ENCODE data around the gene WIF1. TPM values are rescaled to one million over a fixed set of nuclear protein-coding genes. Genes with fewer than 3 reads are reported as not detected.

Gene WIF1
- not detected for polyA plus RNA-seq (2012; ENCODE audit: missing spikeins)

- DNase-seq (ENCODE audit: insufficient read length) (peak; percentile 10), FAIRE-seq (no peak)
- TF ChIP-seq TAF1 (IDR thresholded peaks at IDR 0.05; ENCODE audit: borderline replicate concordance, low read depth, low read length), result no peak
Observed at GRCh38 chr12:65121049-65121955, at the start of gene WIF1. Gene WIF1, minus strand, starts transcription at chr12:65121305. Its CDS starts 114 bp downstream, at chr12:65121191.

DNA sequence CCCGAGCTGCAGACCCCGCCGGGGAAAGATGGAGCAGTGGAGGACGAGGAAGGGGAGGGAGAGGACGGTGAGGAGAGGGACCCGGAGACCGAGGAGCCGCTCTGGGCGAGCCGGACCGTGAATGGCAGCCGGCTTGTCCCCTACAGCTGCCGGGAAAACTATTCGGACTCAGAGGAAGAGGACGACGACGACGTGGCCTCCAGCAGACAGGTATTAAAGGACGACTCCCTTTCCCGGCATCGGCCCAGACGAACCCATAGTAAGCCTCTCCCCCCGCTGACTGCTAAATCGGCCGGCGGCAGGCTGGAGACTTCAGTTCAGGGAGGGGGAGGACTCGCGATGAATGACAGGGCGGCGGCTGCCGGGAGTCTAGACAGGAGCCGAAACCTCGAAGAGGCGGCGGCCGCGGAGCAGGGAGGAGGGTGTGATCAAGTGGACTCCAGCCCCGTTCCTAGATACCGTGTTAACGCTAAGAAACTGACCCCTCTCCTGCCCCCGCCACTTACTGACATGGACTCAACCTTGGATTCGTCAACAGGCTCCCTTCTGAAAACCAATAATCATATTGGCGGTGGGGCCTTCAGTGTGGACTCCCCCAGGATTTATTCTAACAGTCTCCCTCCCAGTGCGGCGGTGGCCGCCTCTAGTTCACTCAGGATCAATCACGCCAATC lies 49.2 kb upstream of the WIF1 start:
- no peak for TF ChIP-seq TAF1 (IDR thresholded peaks at IDR 0.05; ENCODE audit: borderline replicate concordance, low read depth, low read length)
- TF ChIP-seq POLR2A (IDR thresholded peaks at IDR 0.05; ENCODE audit: low read depth, low read length), result peak; percentile 53
- DNase-seq (ENCODE audit: insufficient read length), result no peak
- FAIRE-seq, result peak; percentile 94

DNA sequence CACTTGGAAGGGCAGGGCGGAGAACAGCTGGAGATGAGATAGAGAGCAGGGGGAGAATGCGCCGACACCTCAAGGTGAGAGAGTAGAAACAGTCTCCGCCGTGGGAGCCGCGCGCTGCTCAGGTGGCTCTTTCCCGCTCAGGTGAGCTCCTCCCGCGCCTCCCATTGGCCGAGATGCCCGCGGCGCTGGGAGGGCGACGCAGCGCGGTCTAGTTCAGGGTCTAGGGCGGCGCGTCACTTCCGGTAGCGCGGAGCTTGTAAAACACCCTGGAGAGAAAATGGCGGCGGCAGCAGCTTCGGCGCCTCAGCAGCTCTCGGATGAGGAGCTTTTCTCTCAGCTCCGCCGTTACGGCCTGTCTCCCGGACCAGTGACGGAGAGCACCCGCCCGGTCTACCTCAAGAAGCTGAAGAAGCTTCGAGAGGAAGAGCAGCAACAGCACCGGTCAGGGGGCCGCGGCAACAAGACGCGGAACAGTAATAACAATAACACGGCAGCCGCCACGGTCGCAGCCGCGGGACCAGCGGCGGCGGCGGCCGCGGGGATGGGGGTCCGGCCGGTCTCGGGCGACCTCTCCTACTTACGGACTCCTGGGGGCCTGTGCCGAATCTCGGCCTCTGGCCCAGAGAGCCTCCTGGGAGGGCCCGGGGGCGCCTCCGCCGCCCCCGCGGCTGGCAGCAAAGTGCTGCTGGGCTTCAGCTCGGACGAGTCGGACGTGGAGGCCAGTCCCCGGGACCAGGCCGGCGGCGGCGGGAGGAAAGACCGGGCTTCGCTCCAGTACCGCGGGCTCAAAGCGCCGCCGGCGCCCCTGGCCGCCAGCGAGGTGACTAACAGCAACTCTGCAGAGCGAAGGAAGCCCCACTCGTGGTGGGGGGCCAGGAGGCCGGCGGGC lies 48.5 kb upstream of the WIF1 start, which contains the start of gene LEMD3:
LEMD3 (plus strand) TSS at position 264 of the 889 bp plus-strand sequence; CDS start at position 278, 14 bp downstream.
- peak; percentile 90 for DNase-seq (ENCODE audit: insufficient read length)
- TF ChIP-seq POLR2AphosphoS5 (IDR thresholded peaks at IDR 0.05; ENCODE audit: low read depth, low read length), result peak; percentile 94
- TF ChIP-seq TAF1 (IDR thresholded peaks at IDR 0.05; ENCODE audit: borderline replicate concordance, low read depth, low read length), result peak; percentile 96
- TF ChIP-seq POLR2A (IDR thresholded peaks at IDR 0.05; ENCODE audit: low read depth, low read length), result peak; percentile 96
- peak; percentile 96 for FAIRE-seq

- FAIRE-seq, result no peak
Observed at GRCh38 chr12:65168681-65169319, 47.7 kb upstream of the WIF1 start.

GRCh38 chr12:65164774-65165173 lies 43.7 kb upstream of the WIF1 start:
- DNase-seq (ENCODE audit: insufficient read length) (no peak), FAIRE-seq (no peak)
- TF ChIP-seq TAF1 (IDR thresholded peaks at IDR 0.05; ENCODE audit: borderline replicate concordance, low read depth, low read length) (no peak), POLR2A (IDR thresholded peaks at IDR 0.05; ENCODE audit: low read depth, low read length) (no peak), POLR2AphosphoS5 (IDR thresholded peaks at IDR 0.05; ENCODE audit: low read depth, low read length) (no peak)

More at GRCh38 chr12:65168681-65169319, 47.7 kb upstream of the WIF1 start:
- TF ChIP-seq POLR2A (IDR thresholded peaks at IDR 0.05; ENCODE audit: low read depth, low read length), result no peak
- no peak for TF ChIP-seq TAF1 (IDR thresholded peaks at IDR 0.05; ENCODE audit: borderline replicate concordance, low read depth, low read length)
- TF ChIP-seq POLR2AphosphoS5 (IDR thresholded peaks at IDR 0.05; ENCODE audit: low read depth, low read length), result no peak
- no peak for DNase-seq (ENCODE audit: insufficient read length)

DNA sequence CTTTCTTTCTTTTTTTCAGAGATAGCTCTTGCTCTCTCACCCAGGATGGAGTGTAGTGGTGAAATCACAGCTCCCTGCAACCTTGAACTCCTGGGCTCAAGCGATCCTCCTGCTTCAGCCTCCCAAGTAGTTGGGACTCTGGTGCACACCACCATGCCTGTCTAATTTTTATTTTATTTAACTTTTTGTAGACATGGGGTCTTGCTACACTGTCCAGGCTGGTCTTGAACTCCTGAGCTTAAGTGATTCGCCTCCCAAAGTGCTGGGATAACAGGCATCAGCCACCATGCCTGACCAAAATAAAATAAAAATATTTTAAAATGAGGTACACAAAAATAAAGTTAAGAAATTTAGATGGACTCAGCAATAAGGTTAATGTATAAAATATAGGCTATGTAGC lies 43.1 kb upstream of the WIF1 start:
- no peak for TF ChIP-seq POLR2A (IDR thresholded peaks at IDR 0.05; ENCODE audit: low read depth, low read length)
- no peak for TF ChIP-seq POLR2AphosphoS5 (IDR thresholded peaks at IDR 0.05; ENCODE audit: low read depth, low read length)
- no peak for TF ChIP-seq TAF1 (IDR thresholded peaks at IDR 0.05; ENCODE audit: borderline replicate concordance, low read depth, low read length)
- no peak for FAIRE-seq
- DNase-seq (ENCODE audit: insufficient read length), result no peak

DNA sequence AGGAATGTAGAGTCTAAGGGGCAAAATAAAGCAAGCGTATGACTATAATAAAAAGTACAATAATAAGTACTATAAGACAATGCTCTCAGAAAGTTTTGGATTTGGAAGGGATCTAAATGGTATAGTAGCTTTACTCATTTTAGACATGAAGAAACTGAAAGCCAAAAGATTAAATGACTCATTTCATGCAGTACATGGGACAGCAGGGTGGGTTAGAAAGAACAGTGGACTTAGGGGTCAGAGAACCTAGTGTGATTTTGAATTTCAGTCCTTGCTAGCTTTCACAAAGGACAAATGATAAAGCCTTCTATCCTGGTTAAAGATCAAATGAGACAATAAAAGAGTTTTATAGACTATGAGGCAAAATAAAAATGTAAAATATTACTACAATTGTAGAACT lies 41.5 kb upstream of the WIF1 start:
- no peak for FAIRE-seq
- DNase-seq (ENCODE audit: insufficient read length), result no peak
- TF ChIP-seq POLR2AphosphoS5 (IDR thresholded peaks at IDR 0.05; ENCODE audit: low read depth, low read length), result no peak
- TF ChIP-seq POLR2A (IDR thresholded peaks at IDR 0.05; ENCODE audit: low read depth, low read length), result no peak
- TF ChIP-seq TAF1 (IDR thresholded peaks at IDR 0.05; ENCODE audit: borderline replicate concordance, low read depth, low read length), result no peak

DNA sequence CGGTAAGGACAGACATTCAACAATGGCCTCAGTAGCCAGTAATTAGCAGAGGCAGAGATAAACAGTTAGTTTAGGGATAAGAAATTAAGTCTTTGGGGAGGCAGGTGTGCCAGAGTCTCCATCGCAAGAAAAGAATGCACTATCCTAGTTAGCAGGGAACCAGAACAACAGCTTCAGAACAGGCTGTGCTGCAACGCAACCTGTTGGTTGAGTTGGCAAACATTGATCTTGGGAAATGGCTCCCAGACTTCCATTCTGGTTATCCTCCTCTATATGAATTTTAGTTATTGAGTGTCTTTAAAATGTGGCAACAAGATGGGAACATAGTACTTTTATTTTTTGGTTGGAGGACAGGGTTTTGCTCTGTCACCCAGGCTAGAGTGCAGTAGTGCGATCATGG lies 36.0 kb upstream of the WIF1 start:
- TF ChIP-seq POLR2AphosphoS5 (IDR thresholded peaks at IDR 0.05; ENCODE audit: low read depth, low read length) (no peak), POLR2A (IDR thresholded peaks at IDR 0.05; ENCODE audit: low read depth, low read length) (no peak), TAF1 (IDR thresholded peaks at IDR 0.05; ENCODE audit: borderline replicate concordance, low read depth, low read length) (no peak)
- FAIRE-seq (no peak), DNase-seq (ENCODE audit: insufficient read length) (no peak)

DNA sequence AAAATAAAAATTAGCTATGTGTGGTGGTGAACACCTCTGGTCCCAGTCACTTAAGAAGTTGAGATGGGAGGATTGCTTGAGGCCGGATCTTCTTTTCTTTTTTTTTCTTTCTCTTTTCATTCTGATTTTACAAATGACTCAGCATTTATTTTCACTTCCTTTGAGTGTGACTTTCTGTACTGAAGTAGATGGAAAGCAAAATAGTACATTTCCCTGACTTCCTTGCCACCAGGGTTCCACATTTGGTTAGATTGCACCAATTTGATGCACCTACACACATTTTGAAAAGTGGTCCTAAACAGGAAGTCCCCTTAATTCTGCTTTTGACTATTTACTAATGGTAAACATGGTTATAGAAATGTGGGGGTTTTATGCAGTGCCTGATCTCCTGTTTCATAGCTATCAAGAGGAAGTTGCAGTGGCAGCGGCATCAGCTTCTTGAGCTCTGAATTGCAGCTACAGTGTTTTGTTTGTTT lies 35.3 kb upstream of the WIF1 start:
- TF ChIP-seq TAF1 (IDR thresholded peaks at IDR 0.05; ENCODE audit: borderline replicate concordance, low read depth, low read length) (no peak), POLR2A (IDR thresholded peaks at IDR 0.05; ENCODE audit: low read depth, low read length) (no peak), POLR2AphosphoS5 (IDR thresholded peaks at IDR 0.05; ENCODE audit: low read depth, low read length) (no peak)
- DNase-seq (ENCODE audit: insufficient read length) (peak; percentile 7), FAIRE-seq (peak; percentile 62)

GRCh38 chr12:65155784-65156183 lies 34.7 kb upstream of the WIF1 start:
- no peak for TF ChIP-seq TAF1 (IDR thresholded peaks at IDR 0.05; ENCODE audit: borderline replicate concordance, low read depth, low read length)
- no peak for TF ChIP-seq POLR2AphosphoS5 (IDR thresholded peaks at IDR 0.05; ENCODE audit: low read depth, low read length)
- no peak for TF ChIP-seq POLR2A (IDR thresholded peaks at IDR 0.05; ENCODE audit: low read depth, low read length)
- FAIRE-seq (peak; percentile 76), DNase-seq (ENCODE audit: insufficient read length) (no peak)
